Measurements from ENCODE around the gene OMA1. TPM values are rescaled to one million over a fixed set of nuclear protein-coding genes. Genes with fewer than 3 reads are reported as not detected.

The OMA1 gene
- total and polyA plus RNA-seq, 2 of the 4 experiments (the other 2 are of a cell fraction), result 5.9 to 6.4 TPM

DNA sequence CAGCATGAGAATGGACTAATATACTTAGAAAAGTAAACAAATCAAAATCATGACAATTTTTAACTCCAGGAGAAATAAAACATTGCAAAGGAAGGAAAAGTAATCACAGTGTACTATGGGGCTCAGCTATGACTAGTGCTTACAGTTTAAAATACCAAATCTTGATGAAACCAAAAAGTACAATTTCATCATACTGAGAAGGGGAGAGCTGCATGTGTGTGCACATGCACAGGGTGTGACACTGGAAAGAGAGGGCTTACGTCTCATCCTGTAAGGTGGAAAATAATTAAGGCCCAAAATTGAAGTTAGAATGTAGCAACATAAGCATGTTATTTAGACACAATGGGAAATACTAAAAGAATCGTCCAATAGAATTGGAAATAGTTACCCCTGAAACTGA is 64.6 kb downstream of the OMA1 start:
- POLR2A ChIA-PET (ENCODE audit: unreplicated experiment), result no interaction called here
- Histone ChIP-seq H2BK120ac (ENCODE audit: low read depth, low read length) (no peak overlapping the region), H3K9me1 (ENCODE audit: insufficient read depth, low read length) (no peaks in the 10 kb centered on the region), H4K8ac (ENCODE audit: low read depth in 2 of 2, low read length in 2 of 2) (no peak overlapping the region), H2BK15ac (ENCODE audit: low read depth, low read length) (no peak overlapping the region), H2AFZ (replicated peaks; ENCODE audit: low read length, poor library complexity) (no peak overlapping the region), H3K79me1 (ENCODE audit: low read depth in 1 of 2, low read length in 2 of 2) (no peaks in the 10 kb centered on the region), H2BK20ac (ENCODE audit: low read depth, low read length) (no peak overlapping the region), H3K4me3 (ENCODE audit: insufficient read depth, low read depth, low read length) (no peak overlapping the region), H4K91ac (ENCODE audit: insufficient read depth, low read depth, low read length) (no peak overlapping the region), H2BK5ac (ENCODE audit: low read depth, low read length, poor library complexity, severe bottlenecking) (no peak overlapping the region), H4K20me1 (ENCODE audit: insufficient read depth, low read length) (no peaks in the 10 kb centered on the region), H3K4me2 (ENCODE audit: low read depth, low read length) (no peak overlapping the region), H3K56ac (ENCODE audit: extremely low read depth, insufficient read depth, low read length) (no peak overlapping the region), H2AK9ac (replicated peaks; ENCODE audit: low read depth, low read length, poor library complexity) (no peak overlapping the region), H3K27ac (ENCODE audit: insufficient read depth, low read length) (no peak overlapping the region), H3K36me3 (ENCODE audit: control insufficient read depth, insufficient read depth, low read length) (no peaks in the 10 kb centered on the region), H3K14ac (replicated peaks; ENCODE audit: low read depth, low read length) (no peak overlapping the region), H3K9ac (ENCODE audit: low read depth, low read length) (no peak overlapping the region), H2AK5ac (ENCODE audit: low read depth, low read length) (no peak overlapping the region), H3K18ac (ENCODE audit: low read depth, low read length) (no peak overlapping the region), H4K5ac (ENCODE audit: low read depth, low read length) (no peak overlapping the region), H3K4me1 (ENCODE audit: control insufficient read depth, insufficient read depth, low read length) (no peaks in the 10 kb centered on the region), H3K9me3 (ENCODE audit: control insufficient read depth, insufficient read depth, low read length) (no peaks in the 10 kb centered on the region), H3K27me3 (ENCODE audit: control insufficient read depth, insufficient read depth, low read length) (no peaks in the 10 kb centered on the region), H3K23ac (ENCODE audit: low read depth, low read length) (no peak overlapping the region), H3K4ac (ENCODE audit: low read depth, low read length) (no peak overlapping the region)
- CTCF ChIA-PET, result no interaction called here
- intact Hi-C loops (cut with micrococcal nuclease), result no loop called here
- dilution Hi-C loops (cut with HindIII; ENCODE audit: low sequenced_read_pairs, unreplicated experiment), result no loop called here
- DNase-seq (no peak), ATAC-seq (ENCODE audit: low read depth) (no peak)
- no TSS peak for BruUV-seq (replicated peaks)
- no CpG with 5 or more reads among the region's 2 CpGs for whole genome bisulfite sequencing, 2 experiments (ENCODE audit: extremely low coverage in 2 of 2, insufficient read length in 1 of 2)
- TF ChIP-seq NFE2L2 (IDR thresholded peaks at IDR 0.05; ENCODE audit: low read depth, low read length) (no peak), USF2 (IDR thresholded peaks at IDR 0.05; ENCODE audit: low read depth, low read length) (no peak), BHLHE40 (IDR thresholded peaks at IDR 0.05; ENCODE audit: low read depth, low read length) (no peak), SMC3 (IDR thresholded peaks at IDR 0.05; ENCODE audit: low read depth, low read length) (no peak), RAD21 (IDR thresholded peaks at IDR 0.05; ENCODE audit: low read length) (no peak), RFX5 (IDR thresholded peaks at IDR 0.05; ENCODE audit: low read depth, low read length) (no peak), CEBPB (IDR thresholded peaks at IDR 0.05; ENCODE audit: low read depth, low read length) (no peak), FOS (IDR thresholded peaks at IDR 0.05; ENCODE audit: low read depth, low read length) (no peak), MAZ (IDR thresholded peaks at IDR 0.05; ENCODE audit: borderline replicate concordance, low read depth, low read length) (no peak)
- TF ChIP-seq, protein P1, sequence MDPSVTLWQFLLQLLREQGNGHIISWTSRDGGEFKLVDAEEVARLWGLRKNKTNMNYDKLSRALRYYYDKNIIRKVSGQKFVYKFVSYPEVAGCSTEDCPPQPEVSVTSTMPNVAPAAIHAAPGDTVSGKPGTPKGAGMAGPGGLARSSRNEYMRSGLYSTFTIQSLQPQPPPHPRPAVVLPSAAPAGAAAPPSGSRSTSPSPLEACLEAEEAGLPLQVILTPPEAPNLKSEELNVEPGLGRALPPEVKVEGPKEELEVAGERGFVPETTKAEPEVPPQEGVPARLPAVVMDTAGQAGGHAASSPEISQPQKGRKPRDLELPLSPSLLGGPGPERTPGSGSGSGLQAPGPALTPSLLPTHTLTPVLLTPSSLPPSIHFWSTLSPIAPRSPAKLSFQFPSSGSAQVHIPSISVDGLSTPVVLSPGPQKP (IDR thresholded peaks at IDR 0.05; ENCODE audit: borderline replicate concordance, low read depth, low read length), result no peak
- TF ChIP-seq, protein P2, sequence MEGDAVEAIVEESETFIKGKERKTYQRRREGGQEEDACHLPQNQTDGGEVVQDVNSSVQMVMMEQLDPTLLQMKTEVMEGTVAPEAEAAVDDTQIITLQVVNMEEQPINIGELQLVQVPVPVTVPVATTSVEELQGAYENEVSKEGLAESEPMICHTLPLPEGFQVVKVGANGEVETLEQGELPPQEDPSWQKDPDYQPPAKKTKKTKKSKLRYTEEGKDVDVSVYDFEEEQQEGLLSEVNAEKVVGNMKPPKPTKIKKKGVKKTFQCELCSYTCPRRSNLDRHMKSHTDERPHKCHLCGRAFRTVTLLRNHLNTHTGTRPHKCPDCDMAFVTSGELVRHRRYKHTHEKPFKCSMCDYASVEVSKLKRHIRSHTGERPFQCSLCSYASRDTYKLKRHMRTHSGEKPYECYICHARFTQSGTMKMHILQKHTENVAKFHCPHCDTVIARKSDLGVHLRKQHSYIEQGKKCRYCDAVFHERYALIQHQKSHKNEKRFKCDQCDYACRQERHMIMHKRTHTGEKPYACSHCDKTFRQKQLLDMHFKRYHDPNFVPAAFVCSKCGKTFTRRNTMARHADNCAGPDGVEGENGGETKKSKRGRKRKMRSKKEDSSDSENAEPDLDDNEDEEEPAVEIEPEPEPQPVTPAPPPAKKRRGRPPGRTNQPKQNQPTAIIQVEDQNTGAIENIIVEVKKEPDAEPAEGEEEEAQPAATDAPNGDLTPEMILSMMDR (conservative IDR thresholded peaks at IDR 0.05; ENCODE audit: low read depth, low read length), result no peak
- in situ Hi-C loops (cut with MboI; ENCODE audit: low sequenced_read_pairs), result no loop called here

Data from IMR-90 (cell line).